H1 (cell line): Measurements from ENCODE around the gene G6PC3. TPM values are rescaled to one million over a fixed set of nuclear protein-coding genes. Genes with fewer than 3 reads are reported as not detected.

Source experiments
- CTCF ChIA-PET: fragments of 300-600 bp; sonication (Branson Sonifier 250); formaldehyde crosslinking; loops from one replicate; lab custom pipeline; 2021; ENCODE audit not compliant: partially characterized antibody; lab: Charles Lee
- POLR2A ChIA-PET: fragments of 300-600 bp; sonication (Branson Sonifier 250); formaldehyde crosslinking; loops from one replicate; lab custom pipeline; 2021; ENCODE audit warnings: inconsistent platforms; ENCODE audit not compliant: partially characterized antibody; lab: Charles Lee
- DNase-seq, 2 experiments: peaks; one replicate each; pipeline versions ENCODE4 v3.0.0 to v3.0.0-alpha.2; 2010 to 2022; ENCODE audit warnings: low spot score in 2 of 2, low read depth in 1 of 2, mixed read lengths in 1 of 2
- FAIRE-seq: peaks from 2 replicates; lab custom pipeline; 2011; peaks lifted over from hg19 to GRCh38; lab: Jason Lieb, UNC
- H2AFZ ChIP-seq: 2 replicates; pipeline ENCODE4 v1.8.1; 2012; ENCODE audit warnings: low read length, inconsistent platforms
- H2AK5ac ChIP-seq: 2 replicates; pipeline ENCODE4 v1.6.1; 2013; ENCODE audit warnings: low read depth, low read length
- H2BK120ac ChIP-seq: replicated peaks from 2 replicates; pipeline ENCODE3; 2013; ENCODE audit warnings: low read depth, low read length, inconsistent platforms
- H2BK12ac ChIP-seq: 2 replicates; pipeline ENCODE4 v1.6.1; 2013; ENCODE audit warnings: low read depth, low read length
- H2BK15ac ChIP-seq: 2 replicates; pipeline ENCODE4 v1.6.1; 2013; ENCODE audit warnings: low read length
- H2BK20ac ChIP-seq: 2 replicates; pipeline ENCODE4 v1.6.1; 2013; ENCODE audit warnings: low read length
- H2BK5ac ChIP-seq: 2 replicates; pipeline ENCODE4 v1.6.1; 2013; ENCODE audit warnings: low read depth, low read length
- H3K14ac ChIP-seq: 2 replicates; pipeline ENCODE4 v1.6.1; 2013; ENCODE audit warnings: inconsistent platforms; ENCODE audit not compliant: insufficient read length
- H3K18ac ChIP-seq: 2 replicates; pipeline ENCODE4 v1.6.1; 2013; ENCODE audit warnings: low read length; ENCODE audit errors: extremely low read depth
- H3K23ac ChIP-seq: 2 replicates; pipeline ENCODE4 v1.6.1; 2013; ENCODE audit warnings: inconsistent platforms; ENCODE audit not compliant: insufficient read length
- H3K23me2 ChIP-seq: 2 replicates; pipeline ENCODE4 v1.6.1; 2013; ENCODE audit warnings: low read depth, low read length
- H3K27ac ChIP-seq: 2 replicates; pipeline ENCODE4 v1.6.1; 2011; ENCODE audit warnings: low read depth, low read length, inconsistent platforms
- H3K27me3 ChIP-seq, 4 experiments: replicated peaks in 1 of 4; 1 replicate in 1 of 4; 2 replicates in 3 of 4; pipeline versions ENCODE4 v1.6.1 to v1.8.1; 2011 to 2013; ENCODE audit warnings: low read length in 3 of 4, mild to moderate bottlenecking in 3 of 4, inconsistent platforms in 2 of 4, mixed read lengths in 2 of 4, moderate library complexity in 1 of 4; ENCODE audit not compliant: control insufficient read depth in 3 of 4, insufficient read depth in 3 of 4; ENCODE audit errors: extremely low read depth in 1 of 4
- H3K36me3 ChIP-seq, 4 experiments: 2 replicates each; pipeline versions ENCODE4 v1.6.1 to v1.8.1; 2011 to 2013; ENCODE audit warnings: mild to moderate bottlenecking in 4 of 4, low read length in 3 of 4, moderate library complexity in 2 of 4, control low read depth in 1 of 4, inconsistent platforms in 1 of 4; ENCODE audit not compliant: insufficient read depth in 4 of 4, control insufficient read depth in 2 of 4
- H3K4ac ChIP-seq: replicated peaks from 2 replicates; pipeline ENCODE3; 2013; ENCODE audit warnings: low read length, low read depth, mixed read lengths, inconsistent platforms; ENCODE audit not compliant: insufficient read length
- H3K4me1 ChIP-seq, 4 experiments: replicated peaks in 1 of 4; 1 replicate in 1 of 4; 2 replicates in 3 of 4; pipeline versions ENCODE4 v1.6.1 to v1.8.1; 2011 to 2013; ENCODE audit warnings: low read length in 3 of 4, inconsistent platforms in 2 of 4, mixed read lengths in 1 of 4; ENCODE audit not compliant: insufficient read depth in 4 of 4, control insufficient read depth in 3 of 4
- H3K4me2 ChIP-seq, 2 experiments: 2 replicates each; pipeline versions ENCODE4 v1.6.1 to v1.8.1; 2011 to 2013; ENCODE audit warnings: low read depth in 2 of 2, low read length in 2 of 2, control low read depth in 1 of 2, inconsistent platforms in 1 of 2, mild to moderate bottlenecking in 1 of 2; ENCODE audit not compliant: insufficient read depth in 1 of 2
- H3K4me3 ChIP-seq, 4 experiments: fragments of 200-600, 300-600 bp in 1 of 4; sonication (generic), shearing (Covaris generic), sonication (Bioruptor Twin) in 1 of 4; 2 replicates each; pipeline versions ENCODE4 v1.5.1 to v1.8.1; 2011 to 2016; ENCODE audit warnings: low read length in 4 of 4, low read depth in 3 of 4, control low read depth in 2 of 4, inconsistent platforms in 2 of 4, mild to moderate bottlenecking in 2 of 4, mixed read lengths in 1 of 4, moderate library complexity in 1 of 4; ENCODE audit not compliant: insufficient read depth in 2 of 4; ENCODE audit errors: extremely low read depth in 1 of 4
- H3K56ac ChIP-seq: replicated peaks from 2 replicates; pipeline ENCODE3; 2013; ENCODE audit warnings: low read depth, mild to moderate bottlenecking, mixed read lengths, low read length, inconsistent platforms; ENCODE audit not compliant: insufficient read length
- H3K79me1 ChIP-seq: 2 replicates; pipeline ENCODE4 v1.6.1; 2013; ENCODE audit warnings: low read depth, low read length, control low read depth
- H3K79me2 ChIP-seq, 2 experiments: 2 replicates each; pipeline versions ENCODE4 v1.6.1 to v1.8.1; 2012 to 2013; ENCODE audit warnings: low read length in 2 of 2, mild to moderate bottlenecking in 2 of 2, inconsistent platforms in 1 of 2; ENCODE audit not compliant: insufficient read depth in 2 of 2, control insufficient read depth in 1 of 2
- H3K9ac ChIP-seq, 4 experiments: replicated peaks in 1 of 4; 1 replicate in 1 of 4; 2 replicates in 3 of 4; pipeline versions ENCODE4 v1.6.1 to v1.8.1; 2011 to 2013; ENCODE audit warnings: low read depth in 3 of 4, low read length in 3 of 4, control low read depth in 2 of 4, mild to moderate bottlenecking in 2 of 4, moderate library complexity in 2 of 4, inconsistent platforms in 1 of 4; ENCODE audit errors: extremely low read depth in 1 of 4
- H3K9me3 ChIP-seq, 2 experiments: 2 replicates each; pipeline versions ENCODE4 v1.6.1 to v1.8.1; 2012 to 2013; ENCODE audit warnings: mild to moderate bottlenecking in 2 of 2, moderate library complexity in 2 of 2, control low read depth in 1 of 2, inconsistent platforms in 1 of 2, low read depth in 1 of 2, low read length in 1 of 2, mixed read lengths in 1 of 2; ENCODE audit not compliant: insufficient read depth in 2 of 2
- H4K20me1 ChIP-seq, 2 experiments: replicated peaks in 1 of 2; 2 replicates each; pipeline versions ENCODE3 to v1.8.1; 2011 to 2013; ENCODE audit warnings: inconsistent platforms in 2 of 2, low read length in 2 of 2, mild to moderate bottlenecking in 1 of 2; ENCODE audit not compliant: insufficient read depth in 2 of 2, control insufficient read depth in 1 of 2
- H4K5ac ChIP-seq: 2 replicates; pipeline ENCODE4 v1.6.1; 2013; ENCODE audit warnings: low read length, low read depth, mixed read lengths, inconsistent platforms; ENCODE audit not compliant: insufficient read length
- H4K8ac ChIP-seq: 2 replicates; pipeline ENCODE4 v1.8.0; 2013; ENCODE audit warnings: mild to moderate bottlenecking, moderate library complexity, low read length, inconsistent platforms; ENCODE audit not compliant: insufficient read depth; ENCODE audit errors: extremely low read depth
- H4K91ac ChIP-seq: replicated peaks from 2 replicates; pipeline ENCODE3; 2013; ENCODE audit warnings: low read length, mixed read lengths, inconsistent platforms; ENCODE audit not compliant: insufficient read length
- BACH1 ChIP-seq: IDR thresholded peaks from 2 replicates; pipeline ENCODE4 v1.6.1; 2012; ENCODE audit warnings: low read length, improper control_type of control experiment
- HDAC2 ChIP-seq, 2 experiments: fragments of 300-600 bp in 1 of 2; sonication (generic) in 1 of 2; IDR thresholded peaks; 2 replicates each; pipeline ENCODE4 v1.6.1; 2011 to 2012; ENCODE audit warnings: low read depth in 2 of 2, low read length in 2 of 2, mild to moderate bottlenecking in 2 of 2, moderate library complexity in 2 of 2, borderline replicate concordance in 1 of 2, inconsistent platforms in 1 of 2
- JUND ChIP-seq: IDR thresholded peaks from 2 replicates; pipeline ENCODE4 v1.6.1; 2011; ENCODE audit warnings: mild to moderate bottlenecking, improper control_type of control experiment, low read length
- POU5F1 ChIP-seq: IDR thresholded peaks from 2 replicates; pipeline ENCODE4 v1.6.1; 2011; ENCODE audit warnings: low read depth, mild to moderate bottlenecking, low read length, moderate library complexity
- RBBP5 ChIP-seq: IDR thresholded peaks from 2 replicates; pipeline ENCODE4 v1.7.1; 2012; ENCODE audit warnings: low read depth, mild to moderate bottlenecking, inconsistent platforms, low read length, moderate library complexity, borderline replicate concordance
- RFX5 ChIP-seq: IDR thresholded peaks from 2 replicates; pipeline ENCODE4 v1.6.1; 2011; ENCODE audit warnings: low read depth, low read length, improper control_type of control experiment, borderline replicate concordance
- SIN3A ChIP-seq, 2 experiments: IDR thresholded peaks in 1 of 2; conservative IDR thresholded peaks in 1 of 2; 2 replicates each; pipeline ENCODE4 v1.6.1; 2011 to 2012; ENCODE audit warnings: low read length in 2 of 2, improper control_type of control experiment in 1 of 2, low read depth in 1 of 2, mild to moderate bottlenecking in 1 of 2
- SP1 ChIP-seq: IDR thresholded peaks from 2 replicates; pipeline ENCODE4 v1.6.1; 2011; ENCODE audit warnings: low read depth, low read length
- ZNF274 ChIP-seq: IDR thresholded peaks from 2 replicates; pipeline ENCODE4 v1.7.0; 2012; ENCODE audit warnings: low read length, borderline replicate concordance; ENCODE audit errors: extremely low read depth
- WGBS, 2 experiments: shearing (Covaris generic) in 1 of 2; methylation state at CpG; one replicate each; pipeline versions ENCODE4 v1.1.6 to v1.1.7; 2013 to 2015; ENCODE audit warnings: low lambda C conversion rate in 2 of 2, mixed read lengths in 2 of 2, inconsistent platforms in 1 of 2, low coverage in 1 of 2, missing lambda C conversion rate in 1 of 2; ENCODE audit not compliant: insufficient replicate concordance in 2 of 2, insufficient coverage in 1 of 2, insufficient read length in 1 of 2; ENCODE audit errors: extremely low coverage in 1 of 2, missing lambda C conversion rate in 1 of 2; 5-methylcytosine and 5-hydroxymethylcytosine counted together
- polyA plus RNA-seq, 7 experiments: library from polyadenylated mRNA; depleted of rRNA in 3 of 7; stranded (reverse) in 5 of 7; unstranded in 2 of 7; fragments of >200 nt in 5 of 7; fragments of 200-250 nt in 2 of 7; gene quantifications; 1 replicate in 5 of 7; 2 replicates in 1 of 7; 4 replicates in 1 of 7; pipeline versions ENCODE4 v1.2.1 to v1.2.3, GENCODE V29; 2011 to 2013; ENCODE audit warnings: missing spikeins in 2 of 7, mixed read lengths in 2 of 7
- total RNA-seq: library from RNA; stranded (reverse); fragmentation: NEBNext Ultra II Directional; extraction: Animal tissue kit (Norgen Biotek cat#: 25700); gene quantifications from 2 replicates; pipeline ENCODE4 v1.2.1, GENCODE V29; 2021

G6PC3 gene
- total and polyA plus RNA-seq, 2 of the 8 experiments (the other 6 are each of a cell fraction or from before 2014, with no cell fraction given), result 104 to 343 TPM

DNA sequence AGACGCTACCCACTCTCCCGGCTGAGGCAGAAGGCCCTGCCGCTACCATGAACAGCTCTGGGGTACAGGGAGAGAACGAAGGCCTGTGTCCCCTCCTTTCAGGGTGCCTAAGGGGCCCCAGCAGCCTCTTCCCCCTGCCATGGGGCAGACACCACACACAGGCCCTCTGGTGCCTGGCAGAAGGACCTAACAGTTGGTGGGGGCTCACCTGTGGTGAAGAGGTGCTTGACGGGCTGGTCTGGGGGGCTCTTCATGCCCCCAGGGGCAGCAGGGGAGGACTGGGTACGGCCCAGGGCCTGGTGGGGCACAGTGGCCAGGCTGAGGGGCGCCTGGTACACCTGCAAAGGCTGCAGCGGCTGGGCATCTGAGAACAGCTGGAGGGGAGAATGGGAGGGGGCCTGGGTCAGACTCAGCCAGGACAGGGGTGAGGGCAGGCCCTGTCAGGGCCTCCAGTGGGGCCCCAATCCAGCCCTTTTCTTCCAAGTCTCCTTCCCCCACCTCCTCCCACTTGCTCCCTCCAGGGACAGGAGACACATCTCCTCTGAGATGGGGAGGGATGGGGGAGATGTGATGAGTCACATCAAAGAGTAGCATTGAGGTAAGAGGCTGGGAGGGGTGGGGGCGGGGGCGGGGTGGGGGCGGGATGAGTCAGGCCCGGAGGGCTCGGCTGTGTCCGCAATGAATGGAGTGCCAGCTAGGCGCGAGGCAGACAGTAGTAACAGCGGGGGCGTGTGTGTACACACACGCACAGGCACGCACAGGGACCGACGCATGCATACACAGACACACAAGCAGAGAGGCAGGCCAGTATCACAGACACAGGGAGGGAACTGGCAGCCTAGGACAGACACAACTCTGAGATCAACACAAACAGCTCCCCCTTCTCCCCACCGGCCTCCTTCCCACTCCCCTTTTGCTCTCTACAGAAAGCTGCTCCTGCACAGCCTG, 16.1 kb downstream of the G6PC3 start:
- Histone ChIP-seq H2BK15ac (peak overlapping the region; percentile 65; the same call in 1 of the 2 replicates), H3K23me2 (peaks cover 4% of the 10 kb centered on the region; the same call in 1 of the 2 replicates), H3K56ac (peak overlapping the region; percentile 46), H2BK12ac (peak overlapping the region; percentile 94; the same call in 1 of the 2 replicates), H2AK5ac (peak overlapping the region; percentile 55; the same call in 1 of the 2 replicates), H2AFZ (no peak overlapping the region), H3K27ac (peak overlapping the region; percentile 70), H2BK5ac (peak overlapping the region; percentile 96), H3K9me3 (no peaks in the 10 kb centered on the region), H3K36me3 (peaks cover 8 to 19% (median 18%) of the 10 kb centered on the region in 4 experiments), H4K20me1 (peaks cover 0 to 2% of the 10 kb centered on the region in 2 experiments), H3K18ac (peak overlapping the region; percentile 78), H4K8ac (peak overlapping the region; percentile 20), H3K79me1 (peaks cover 5% of the 10 kb centered on the region; the same call in 1 of the 2 replicates), H3K9ac (peak overlapping the region in 3 of 4 experiments; percentile 1 to 62 (median 4); a peak in 3 of 7 replicates), H3K4me3 (peak overlapping the region in 3 of 4 experiments; percentile 19 to 46 (median 24); a peak in 5 of 8 replicates), H3K4me1 (peaks cover 3 to 18% (median 12%) of the 10 kb centered on the region in 4 experiments), H3K14ac (no peak overlapping the region), H2BK120ac (peak overlapping the region; percentile 92), H3K27me3 (no peaks in the 10 kb centered on the region), H3K4me2 (peak overlapping the region; percentile 66 to 71), H3K4ac (peak overlapping the region; percentile 65), H3K79me2 (no peaks in the 10 kb centered on the region), H4K5ac (peak overlapping the region; percentile 83), H2BK20ac (peak overlapping the region; percentile 75), H3K23ac (no peak overlapping the region), H4K91ac (peak overlapping the region; percentile 97)
- ChIA-PET POLR2A (interaction anchor here (1.0 to 3.6 kb wide), 14 partner anchors 8 to 88 kb away, joined by 3 to 17 read pairs (median 6); partner anchors contain the start of genes G6PC3, HDAC5 and LSM12), CTCF (interaction anchor here (0.6 to 34.4 kb wide), 15 partner anchors 8 to 244 kb away, joined by 3 to 638 read pairs (median 4); partner anchors contain the start of genes G6PC3 and HDAC5)
- DNase-seq, result no peak
- FAIRE-seq, result no peak
- TF ChIP-seq JUND (peak; percentile 61; the same call in 1 of the 2 replicates), BACH1 (no peak), SP1 (peak; percentile 68), RFX5 (no peak), POU5F1 (no peak), HDAC2 (IDR thresholded peaks at IDR 0.05; ENCODE audit: borderline replicate concordance in 1 of 2, low read depth in 2 of 2, low read length in 2 of 2) (no peak), ZNF274 (no peak), SIN3A (conservative IDR thresholded peaks at IDR 0.05 in 1 of 2, IDR thresholded peaks at IDR 0.05 in 1 of 2; ENCODE audit: low read depth in 1 of 2, low read length in 2 of 2) (0 out of 4 replicates have a peak, but pooled peaks have one; percentile 12 to 20), RBBP5 (0 out of 2 replicates have a peak, but pooled peaks have one; percentile 66)
- 60% methylated on average over 13 of the region's 23 CpGs; no CpG with 5 or more reads in 1 of the 2 experiments for WGBS, 2 experiments
